BJ (cell line): ENCODE data around the gene AP4M1. TPM values are rescaled to one million over a fixed set of nuclear protein-coding genes. Genes with fewer than 3 reads are reported as not detected.

Source experiments
- CTCF ChIA-PET: fragments of 350-600 bp; formaldehyde crosslinking; extraction: SDS; loops from one replicate; lab custom pipeline; 2021; ENCODE audit warnings: antibody characterized with exemption, inconsistent platforms; lab: Yijun Ruan, JAX
- POLR2A ChIA-PET: fragments of 300-600 bp; sonication (Branson Sonifier 250); formaldehyde crosslinking; extraction: SDS; loops from one replicate; lab custom pipeline; 2021; ENCODE audit warnings: antibody characterized with exemption; lab: Charles Lee
- DNase-seq: peaks from one replicate; pipeline ENCODE4 v3.0.0-alpha.2; 2011; ENCODE audit warnings: low read depth
- H3K27me3 ChIP-seq: 2 replicates; pipeline ENCODE4 v1.6.0; 2011; ENCODE audit warnings: low read length; ENCODE audit not compliant: control insufficient read depth, insufficient read depth
- H3K36me3 ChIP-seq: 2 replicates; pipeline ENCODE4 v1.5.1; 2011; ENCODE audit warnings: low read length; ENCODE audit not compliant: control insufficient read depth, insufficient read depth
- H3K4me3 ChIP-seq: 2 replicates; pipeline ENCODE4 v1.5.1; 2011; ENCODE audit warnings: low read depth, mild to moderate bottlenecking, control low read depth, low read length
- polyA plus RNA-seq: library from polyadenylated mRNA; depleted of rRNA; stranded (reverse); fragments of >200 nt; gene quantifications from 2 replicates; pipeline ENCODE4 v1.2.3, GENCODE V29; 2011
- TF ChIP-seq, protein P1 (sequence below): IDR thresholded peaks from 2 replicates; pipeline ENCODE4 v1.5.1; 2011; ENCODE audit warnings: low read depth, mild to moderate bottlenecking, control low read depth, inconsistent platforms, low read length, moderate library complexity; ENCODE audit not compliant: insufficient read depth

AP4M1 gene
- polyA plus RNA-seq, 1 experiment = 14.3 TPM

DNA sequence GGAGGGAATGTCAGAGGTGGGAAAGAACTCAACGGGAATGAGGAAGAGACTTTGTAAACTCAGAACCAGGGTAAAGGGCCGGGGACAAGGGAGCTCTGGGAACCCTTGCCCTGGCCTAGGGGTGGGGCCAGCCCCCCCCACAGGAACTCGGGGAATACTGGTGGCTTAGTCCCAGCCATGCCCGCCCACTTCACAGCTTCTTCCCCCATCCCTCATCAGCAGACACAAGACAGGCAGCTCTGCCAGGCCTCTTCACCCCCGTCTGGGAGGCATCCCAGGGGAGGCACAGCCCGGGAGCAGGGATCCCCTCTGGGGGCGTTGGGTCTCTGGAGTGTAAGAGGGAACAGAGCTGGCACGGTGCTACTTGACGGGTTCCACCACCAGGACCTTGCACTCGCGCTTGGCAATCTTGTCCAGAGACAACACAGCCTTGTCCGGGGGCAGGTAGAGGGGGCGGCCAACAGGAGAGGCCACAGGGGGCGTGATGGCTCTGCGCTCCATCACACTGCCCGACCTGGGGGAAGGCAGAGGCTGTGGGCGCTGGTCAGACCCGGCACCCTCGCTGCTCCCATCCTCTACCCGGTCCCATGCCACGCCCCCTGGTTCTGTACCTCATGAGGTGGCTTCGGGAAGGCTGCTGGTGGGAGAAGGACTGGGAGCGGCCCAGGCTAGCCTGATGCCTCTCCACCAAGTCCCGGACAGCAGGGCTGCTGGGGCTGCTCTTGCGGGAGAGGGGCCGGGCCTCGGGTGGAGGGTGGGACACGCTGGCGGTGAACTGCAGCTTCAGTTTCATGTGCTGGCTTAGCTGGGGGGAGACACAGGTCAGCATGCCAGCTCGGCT, 53.4 kb downstream of the AP4M1 start:
- TF ChIP-seq, protein P1, sequence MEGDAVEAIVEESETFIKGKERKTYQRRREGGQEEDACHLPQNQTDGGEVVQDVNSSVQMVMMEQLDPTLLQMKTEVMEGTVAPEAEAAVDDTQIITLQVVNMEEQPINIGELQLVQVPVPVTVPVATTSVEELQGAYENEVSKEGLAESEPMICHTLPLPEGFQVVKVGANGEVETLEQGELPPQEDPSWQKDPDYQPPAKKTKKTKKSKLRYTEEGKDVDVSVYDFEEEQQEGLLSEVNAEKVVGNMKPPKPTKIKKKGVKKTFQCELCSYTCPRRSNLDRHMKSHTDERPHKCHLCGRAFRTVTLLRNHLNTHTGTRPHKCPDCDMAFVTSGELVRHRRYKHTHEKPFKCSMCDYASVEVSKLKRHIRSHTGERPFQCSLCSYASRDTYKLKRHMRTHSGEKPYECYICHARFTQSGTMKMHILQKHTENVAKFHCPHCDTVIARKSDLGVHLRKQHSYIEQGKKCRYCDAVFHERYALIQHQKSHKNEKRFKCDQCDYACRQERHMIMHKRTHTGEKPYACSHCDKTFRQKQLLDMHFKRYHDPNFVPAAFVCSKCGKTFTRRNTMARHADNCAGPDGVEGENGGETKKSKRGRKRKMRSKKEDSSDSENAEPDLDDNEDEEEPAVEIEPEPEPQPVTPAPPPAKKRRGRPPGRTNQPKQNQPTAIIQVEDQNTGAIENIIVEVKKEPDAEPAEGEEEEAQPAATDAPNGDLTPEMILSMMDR = no peak
- POLR2A ChIA-PET = no interaction called here
- no peak for DNase-seq
- Histone ChIP-seq H3K4me3 (no peak overlapping the region), H3K27me3 (no peaks in the 10 kb centered on the region), H3K36me3 (peaks cover 11% of the 10 kb centered on the region)
- CTCF ChIA-PET = interaction anchor here (0.5 to 1.8 kb wide), 3 partner anchors 22 to 551 kb away, joined by 3 to 7 read pairs (median 6); no protein-coding TSS in a partner anchor

DNA sequence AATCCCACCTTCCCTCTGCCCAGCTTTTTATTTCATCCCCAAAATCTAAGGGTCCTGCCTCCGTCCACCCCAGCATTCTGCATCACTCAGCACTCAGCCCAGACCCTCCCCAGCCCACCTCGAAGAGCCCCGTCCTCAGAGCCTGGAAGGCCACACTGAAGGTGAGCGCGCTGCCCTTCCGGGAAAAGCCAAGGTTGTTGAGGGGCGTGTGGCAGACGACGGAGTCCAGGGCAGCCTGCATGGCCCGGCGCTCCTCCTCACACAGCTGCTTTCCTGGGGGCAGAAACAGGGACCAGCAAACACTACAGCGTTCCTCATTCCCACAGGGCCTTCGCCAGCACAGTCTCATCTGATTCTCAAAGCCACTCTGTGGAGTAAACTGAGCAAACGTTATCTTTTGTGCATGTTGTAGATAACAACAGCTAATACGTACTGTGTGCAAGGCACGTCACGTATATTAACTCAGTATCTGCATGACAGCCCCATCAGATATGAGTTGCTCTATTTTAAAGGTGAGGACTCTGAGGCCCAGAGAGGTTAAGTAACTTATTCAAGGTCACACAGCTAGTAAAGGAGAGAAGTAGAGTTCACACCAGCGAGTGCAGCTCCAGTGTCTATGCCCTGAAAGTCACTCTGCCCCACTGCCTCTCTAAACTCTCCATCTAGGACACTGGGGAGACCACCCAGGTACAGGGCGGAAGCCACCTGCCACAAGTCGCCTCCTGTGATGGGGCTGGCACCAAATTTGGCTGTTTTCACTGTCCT, 54.3 kb downstream of the AP4M1 start:
- POLR2A ChIA-PET = no interaction called here
- peaks cover 11% of the 10 kb centered on the region for H3K36me3 ChIP-seq

DNA sequence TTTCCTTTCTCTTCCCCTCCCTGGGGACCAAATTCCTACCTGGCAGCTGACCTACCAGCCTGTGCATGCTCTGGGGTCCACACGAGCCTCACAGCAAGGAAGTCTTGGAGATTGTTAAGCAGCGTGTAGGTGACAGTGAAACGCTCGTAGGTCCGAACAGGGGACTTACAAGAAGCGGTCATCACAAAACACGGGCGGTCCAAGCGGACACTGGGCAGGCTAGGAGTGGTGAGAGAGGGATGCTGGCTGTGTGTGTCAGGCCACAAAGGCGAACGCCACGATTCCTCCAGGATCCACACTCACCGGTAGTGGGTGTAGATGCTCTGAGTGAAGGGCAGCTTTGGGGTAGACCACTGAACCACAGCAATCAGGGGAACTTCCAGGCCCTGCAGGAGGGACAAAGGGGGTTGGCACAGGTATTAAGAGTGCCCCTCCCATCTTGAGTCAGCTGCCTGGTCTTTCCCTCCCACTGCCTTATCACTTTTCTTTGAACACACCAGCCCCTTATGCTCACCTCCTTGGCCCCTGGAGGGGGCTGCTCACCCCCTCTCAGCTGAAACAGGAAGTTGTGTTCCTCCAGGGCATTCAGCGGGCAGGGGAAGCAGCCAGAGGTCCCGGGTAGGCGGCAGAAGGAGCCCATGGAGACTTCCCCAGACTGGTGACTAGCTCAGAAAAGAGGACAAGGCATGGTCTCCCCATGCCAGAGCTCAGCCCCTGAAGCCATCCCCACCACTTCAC, 55.1 kb downstream of the AP4M1 start:
- DNase-seq = no peak
- TF ChIP-seq, protein P1 = no peak
- H3K27me3 ChIP-seq = no peaks in the 10 kb centered on the region
- H3K4me3 ChIP-seq = no peak overlapping the region
- H3K36me3 ChIP-seq = peaks cover 11% of the 10 kb centered on the region
- ChIA-PET POLR2A (no interaction called here), CTCF (interaction anchor here (0.8 to 1.8 kb wide), 3 partner anchors 8 to 24 kb away, joined by 3 to 6 read pairs (median 3); partner anchors contain the start of gene LAMTOR4)

More for the DNA sequence above, 54.3 kb downstream of the AP4M1 start:
- Histone ChIP-seq H3K4me3 (no peak overlapping the region), H3K27me3 (no peaks in the 10 kb centered on the region)
- TF ChIP-seq, protein P1 = no peak
- DNase-seq = no peak
- CTCF ChIA-PET = interaction anchor here (0.5 to 1.8 kb wide), 2 partner anchors 23 to 552 kb away, joined by 3 to 6 read pairs; no protein-coding TSS in a partner anchor

DNA sequence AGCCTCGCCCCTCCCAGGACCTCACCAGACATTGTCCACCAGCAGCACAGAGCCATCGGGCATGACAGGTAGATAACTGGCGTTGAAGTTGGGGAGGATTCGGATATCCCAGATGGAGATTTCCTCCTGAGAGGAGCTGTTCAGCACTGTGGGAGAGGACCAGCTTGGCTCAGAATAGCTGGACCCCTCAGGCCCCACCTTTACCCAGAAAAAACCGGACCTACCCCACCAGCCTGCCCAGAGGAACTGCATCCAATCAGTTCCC, 55.6 kb downstream of the AP4M1 start:
- POLR2A ChIA-PET = no interaction called here
- CTCF ChIA-PET = interaction anchor here (0.8 to 1.8 kb wide), 3 partner anchors 8 to 24 kb away, joined by 3 to 6 read pairs (median 3); partner anchors contain the start of gene LAMTOR4
- Histone ChIP-seq H3K4me3 (no peak overlapping the region), H3K27me3 (no peaks in the 10 kb centered on the region), H3K36me3 (peaks cover 11% of the 10 kb centered on the region)
- TF ChIP-seq, protein P1 = no peak
- DNase-seq = no peak
